GM12892 (cell line): Measurements from ENCODE around the gene ASTL.

ENCODE experiments used
- POLR2AphosphoS5 ChIP-seq: IDR thresholded peaks from 2 replicates; pipeline ENCODE4 v1.6.1; 2011; ENCODE audit warnings: low read depth, low read length, control low read depth
- TAF1 ChIP-seq: IDR thresholded peaks from 2 replicates; pipeline ENCODE4 v1.6.1; 2011; ENCODE audit warnings: low read depth, mild to moderate bottlenecking, control low read depth, low read length, borderline replicate concordance

DNA sequence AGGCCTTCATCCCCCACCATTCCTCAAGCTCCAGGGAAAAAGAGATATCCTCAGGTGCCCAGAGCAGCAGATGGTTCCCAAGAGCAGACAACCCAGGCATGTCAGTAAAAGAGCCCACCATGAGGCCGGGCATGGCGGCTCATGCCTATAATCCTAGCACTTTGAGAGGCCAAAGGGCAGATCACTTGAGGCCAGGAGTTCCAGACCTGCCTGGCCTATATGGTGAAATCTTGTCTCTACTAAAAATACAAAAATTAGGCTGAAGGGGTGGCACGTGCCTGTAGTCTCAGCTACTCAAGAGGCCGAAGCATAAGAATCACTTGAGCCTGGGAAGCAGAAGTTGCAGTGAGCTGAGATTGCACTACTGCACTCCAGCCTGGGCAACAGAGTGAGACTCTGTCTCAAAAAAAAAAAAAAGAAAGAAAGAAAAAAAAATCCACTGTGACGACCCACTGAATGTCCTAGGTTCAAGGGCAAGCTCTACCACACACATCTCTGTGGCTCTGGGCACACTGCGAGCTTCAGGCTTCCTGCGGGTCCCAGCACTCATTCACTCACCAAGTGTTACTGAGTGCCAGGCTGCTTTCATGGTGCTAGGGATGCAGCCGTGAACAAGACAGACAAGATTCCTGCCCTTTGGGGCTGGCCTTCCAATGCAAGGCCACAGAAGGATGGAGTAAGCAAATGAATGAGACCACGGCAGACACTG lies 13.4 kb upstream of the ASTL start:
- no peak for TF ChIP-seq POLR2AphosphoS5
- TF ChIP-seq TAF1 = no peak
